SIG-M5 treated with dmso at 0.1 percent for 504 hours (cell line): ENCODE results near the gene PRSS38.

Source experiments
- DNase-seq: peaks from one replicate; lab custom pipeline; 2025; ENCODE audit not compliant: unreplicated experiment; lab: John Stamatoyannopoulos, UW

PRSS38 gene

GRCh38 chr1:227893949-227894721, 78.7 kb downstream of the PRSS38 start:
- DNase-seq, result no peak

- no peak for DNase-seq
Measured at GRCh38 chr1:227894831-227895451, 79.5 kb downstream of the PRSS38 start.
